Activated CD8-positive, alpha-beta memory T cell treated with anti-CD3 and anti-CD28 coated beads, Interleukin-2, amount 10 ng/mL, durations not matched to agents 7 days and 5 days (primary cell): Measurements from ENCODE around the gene RYK. TPM values are rescaled to one million over a fixed set of nuclear protein-coding genes. Genes with fewer than 3 reads are reported as not detected.

Experiments used
- ATAC-seq: fragments of 150-1000 bp; cut with Tn5 transposase; one replicate; pipeline ENCODE4 v1.10.0; 2021; ENCODE audit warnings: moderate library complexity
- CTCF ChIA-PET: fragments of 350-600 bp; sonication (Branson Sonifier 250); formaldehyde crosslinking; loops from one replicate; lab custom pipeline; 2021; ENCODE audit warnings: antibody characterized with exemption; lab: Charles Lee
- DNase-seq: peaks from one replicate; pipeline ENCODE4 v3.0.0-alpha.2; 2020
- H3K27ac Mint-ChIP-seq: one replicate; pipeline ENCODE4 v1.8.0; 2021; ENCODE audit warnings: mild to moderate bottlenecking, mixed read lengths
- H3K27me3 Mint-ChIP-seq: one replicate; pipeline ENCODE4 v1.8.0; 2021; ENCODE audit warnings: mixed read lengths
- H3K36me3 Mint-ChIP-seq: one replicate; pipeline ENCODE4 v1.8.0; 2021; ENCODE audit warnings: mild to moderate bottlenecking, mixed read lengths
- H3K4me1 Mint-ChIP-seq: one replicate; pipeline ENCODE4 v1.8.0; 2021; ENCODE audit warnings: mixed read lengths
- H3K4me3 Mint-ChIP-seq: one replicate; pipeline ENCODE4 v1.8.0; 2021; ENCODE audit warnings: mild to moderate bottlenecking, moderate library complexity, mixed read lengths
- H3K9me3 Mint-ChIP-seq: one replicate; pipeline ENCODE4 v1.8.0; 2022; ENCODE audit warnings: low read depth, mixed read lengths
- total RNA-seq, 2 experiments: library from RNA; stranded (reverse); gene quantifications; one replicate each; pipeline ENCODE4 v1.2.3, GENCODE V29; 2021

Gene RYK
- total RNA-seq, 2 experiments from 2014 or later: 7.7 to 8.6 TPM

DNA sequence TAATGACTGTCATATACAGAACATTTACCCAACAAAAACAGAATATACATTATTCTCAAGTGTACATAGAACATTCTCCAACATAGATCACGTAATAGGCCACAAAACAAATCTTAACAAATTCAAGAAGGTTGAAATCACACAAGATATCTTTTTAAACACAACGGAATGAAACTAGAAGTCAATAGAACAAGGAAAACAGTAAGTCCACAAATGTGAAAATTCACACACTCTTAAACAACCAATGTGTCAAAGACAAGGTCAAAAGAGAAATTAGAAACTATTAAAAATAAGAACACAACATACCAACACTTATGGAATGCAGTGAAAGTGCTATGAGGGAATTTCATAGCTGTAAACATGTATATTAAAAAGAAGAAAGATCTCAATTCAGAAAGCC lies 139.7 kb downstream of the RYK start:
- peaks cover 1% of the 10 kb centered on the region for H3K36me3 Mint-ChIP-seq
- peaks cover 9% of the 10 kb centered on the region for H3K27me3 Mint-ChIP-seq
- ATAC-seq: no peak
- no peaks in the 10 kb centered on the region for H3K4me1 Mint-ChIP-seq
- no peak overlapping the region for H3K4me3 Mint-ChIP-seq
- CTCF ChIA-PET: no interaction called here
- no peak for DNase-seq
- no peak overlapping the region for H3K27ac Mint-ChIP-seq
- peaks cover 3% of the 10 kb centered on the region for H3K9me3 Mint-ChIP-seq

Other genes with a start within 250 kb of the RYK start
- not detected for gene SLCO2A1, start 220.9 kb downstream of the RYK start, total RNA-seq
- gene AMOTL2, start 123.6 kb upstream of the RYK start, total RNA-seq: not detected
- gene ANAPC13, start 235.1 kb upstream of the RYK start, total RNA-seq: 10 to 100 TPM; 10.8 to 15.1 TPM
- 10 to 100 TPM; 17.8 to 25.8 TPM for gene CEP63, start 235.2 kb upstream of the RYK start, total RNA-seq